ENCODE measurements around the gene PPL.

DNA sequence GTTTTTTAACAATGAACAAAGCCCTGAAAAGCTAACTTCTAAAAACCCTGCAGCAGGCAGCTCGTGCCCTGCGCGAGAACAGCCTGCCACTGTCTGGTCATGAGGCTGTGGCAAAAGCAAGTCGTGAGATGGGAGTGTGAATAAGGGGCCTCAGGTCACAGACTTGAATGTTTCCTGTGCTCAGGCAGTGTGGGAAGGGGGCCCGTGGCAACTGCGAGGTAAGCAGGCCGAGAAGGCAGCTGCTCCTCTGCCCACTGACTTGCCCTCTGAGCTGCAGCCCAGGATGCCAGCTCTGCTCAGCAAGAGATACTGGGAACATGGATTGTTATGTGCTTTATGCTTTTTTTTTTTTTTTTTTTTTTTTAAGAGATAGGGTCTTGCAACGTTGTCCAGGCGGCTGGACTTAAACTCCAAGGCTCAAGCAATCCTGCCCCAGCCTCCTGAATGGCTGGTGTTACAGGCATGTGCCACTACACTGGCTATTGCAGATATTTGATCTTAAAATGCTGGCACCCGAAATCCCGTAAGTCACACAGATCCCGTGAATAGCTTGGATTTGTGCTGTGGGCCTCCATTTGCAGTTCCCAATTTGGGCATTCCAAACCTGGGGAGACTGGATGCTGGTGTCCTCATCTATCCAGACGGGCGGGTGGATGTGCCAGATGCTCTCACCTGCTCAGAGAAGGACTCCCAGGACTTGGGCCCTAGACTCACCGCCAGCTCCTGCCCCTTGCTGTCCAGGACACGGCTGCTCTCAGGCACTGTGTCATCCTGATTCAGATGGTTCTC, 45.7 kb downstream of the PPL start:
- TF ChIP-seq POLR2A (IDR thresholded peaks at IDR 0.05; ENCODE audit: low read depth, low read length) (no peak), PAX5 (IDR thresholded peaks at IDR 0.05; ENCODE audit: insufficient read depth, low read length, severe bottlenecking) (no peak), POLR2AphosphoS5 (IDR thresholded peaks at IDR 0.05; ENCODE audit: low read depth, low read length) (no peak), TAF1 (IDR thresholded peaks at IDR 0.05; ENCODE audit: low read depth, low read length) (no peak), SPI1 (IDR thresholded peaks at IDR 0.05; ENCODE audit: low read depth, low read length) (no peak)

Data from GM12891 (cell line).